GM18867 (cell line): ENCODE data around the gene SP4.

ENCODE experiments used
- ATAC-seq: cut with Tn5 transposase; IDR thresholded peaks from one replicate; pipeline ENCODE4 v1.9.1; 2021; ENCODE audit warnings: mild to moderate bottlenecking, moderate library complexity; ENCODE audit not compliant: unreplicated experiment

The SP4 gene

DNA sequence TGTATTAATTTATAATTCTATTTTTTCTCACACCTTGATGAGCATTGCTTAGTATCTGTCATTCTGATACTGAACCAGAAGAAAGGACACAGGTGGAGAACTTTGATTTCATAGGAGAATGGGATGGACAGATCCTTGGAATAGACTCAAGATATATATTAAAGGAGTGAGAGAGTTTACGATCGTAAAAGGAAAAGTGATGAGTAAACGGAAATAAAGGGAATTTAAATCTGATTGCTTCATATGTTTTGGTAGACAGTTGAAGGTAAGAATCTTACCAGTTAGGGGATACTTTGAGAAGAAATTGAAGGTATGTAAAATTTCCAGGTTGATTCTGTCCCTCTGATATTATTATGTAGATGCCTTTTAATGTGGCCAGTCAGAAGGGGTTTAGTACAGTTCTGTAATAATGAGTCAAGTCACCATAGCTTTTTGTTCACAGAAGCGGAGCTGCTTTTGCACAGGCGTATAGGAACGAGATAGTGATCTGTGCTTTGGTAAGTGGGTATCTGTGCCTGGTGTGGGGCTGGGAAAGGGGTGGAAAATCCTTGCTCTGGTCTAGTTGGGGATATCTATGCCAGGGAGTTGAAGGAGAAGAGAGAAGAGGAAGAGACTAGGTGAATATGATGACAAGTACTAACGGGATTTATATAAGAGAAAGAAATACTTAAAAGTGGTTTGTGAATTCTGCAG lies 15.4 kb downstream of the SP4 start:
- ATAC-seq, result no peak

DNA sequence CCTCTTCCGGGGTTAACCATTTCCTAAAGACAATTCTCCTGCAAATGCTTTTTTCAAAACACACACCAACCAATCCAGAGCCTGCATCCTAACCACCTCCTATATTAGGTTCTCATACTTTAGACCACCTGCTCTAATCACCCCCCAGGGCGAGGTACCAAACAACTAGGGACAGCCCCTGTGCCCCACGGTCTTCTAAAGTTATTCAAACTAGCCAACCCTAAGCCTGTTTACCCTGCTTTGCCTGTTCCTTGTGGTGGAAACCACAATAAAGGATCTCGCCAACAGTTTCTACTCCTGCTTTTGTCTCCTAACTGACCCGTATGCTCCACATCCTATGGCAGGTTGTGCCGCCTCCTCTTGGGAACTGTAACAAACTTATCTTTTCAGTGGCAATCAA lies 21.1 kb downstream of the SP4 start:
- no peak for ATAC-seq

DNA sequence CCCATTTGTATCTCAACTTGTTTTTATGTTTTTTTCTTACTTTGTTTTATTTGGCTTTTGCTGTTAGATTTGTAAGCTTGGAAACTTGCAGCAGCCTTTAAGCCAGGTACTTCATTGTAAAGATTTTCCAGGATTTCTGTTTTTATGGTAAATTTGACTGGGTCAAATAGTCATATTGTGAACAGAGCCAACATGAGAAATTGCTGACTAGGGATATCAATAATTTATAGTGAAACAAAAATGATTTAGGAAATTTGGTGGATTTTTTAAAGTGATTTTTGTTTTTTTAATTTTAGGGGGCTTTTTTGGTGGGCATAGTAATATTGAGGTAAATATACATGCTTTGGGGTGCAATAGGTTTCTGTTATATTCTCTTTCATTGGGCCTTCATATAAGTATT lies 22.2 kb downstream of the SP4 start:
- no peak for ATAC-seq

DNA sequence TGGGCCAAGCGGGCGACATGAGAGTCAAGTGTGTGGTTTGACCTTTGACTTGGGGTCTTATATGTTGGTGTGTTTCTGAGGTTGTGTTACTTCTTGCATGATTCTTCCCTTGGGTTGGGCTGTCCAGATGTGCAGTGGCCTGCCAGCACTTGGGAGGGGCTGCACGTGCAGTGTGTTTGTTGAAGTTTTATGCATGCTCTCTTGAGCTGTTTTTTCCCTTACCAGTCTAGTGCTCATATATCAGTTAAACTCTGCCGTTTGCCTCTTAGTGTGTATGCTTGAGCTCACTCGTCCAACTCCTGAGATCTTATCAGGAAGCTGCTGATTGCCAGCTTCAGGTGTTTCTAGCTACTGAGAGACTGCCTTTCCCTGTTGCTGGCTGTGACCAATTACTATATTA lies 23.1 kb downstream of the SP4 start:
- no peak for ATAC-seq

DNA sequence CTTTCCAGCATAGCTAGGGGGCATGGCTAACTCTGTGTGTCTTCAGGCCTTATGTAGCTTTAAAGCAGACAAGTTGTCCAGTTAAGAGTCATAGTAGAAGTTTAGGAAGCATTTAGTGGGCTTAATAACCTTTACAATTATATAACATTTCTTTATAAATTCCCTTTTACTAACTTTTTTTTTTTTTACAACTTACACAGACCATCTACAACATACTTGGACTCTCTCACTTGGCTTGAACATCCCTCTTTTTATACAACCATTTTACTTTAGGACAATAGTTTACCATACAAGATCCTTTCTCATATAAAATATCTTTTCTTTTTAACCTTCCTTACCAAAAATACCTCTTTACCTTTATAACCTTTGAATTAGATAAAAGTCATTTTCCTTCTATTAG lies 26.3 kb downstream of the SP4 start:
- ATAC-seq, result no peak

DNA sequence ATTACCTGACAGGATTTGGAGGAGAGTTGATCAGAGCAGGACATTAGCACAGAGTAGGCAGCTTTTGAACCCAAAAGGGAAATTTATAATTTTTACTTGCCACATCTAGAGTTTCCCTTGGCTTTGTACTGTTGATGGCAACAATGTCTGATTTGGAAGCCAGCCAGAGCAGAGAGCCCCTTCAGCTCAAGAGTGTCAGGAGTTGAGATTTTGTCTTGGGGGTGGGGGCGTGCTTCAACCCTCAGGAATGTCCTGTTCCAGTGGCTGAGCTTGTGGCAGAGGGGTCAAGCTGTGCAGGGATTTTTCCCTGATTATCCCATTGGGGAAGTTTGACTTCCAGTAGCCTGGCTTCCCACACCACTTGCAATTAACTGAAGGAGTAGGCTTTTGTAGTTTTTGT lies 27.0 kb downstream of the SP4 start:
- no peak for ATAC-seq

DNA sequence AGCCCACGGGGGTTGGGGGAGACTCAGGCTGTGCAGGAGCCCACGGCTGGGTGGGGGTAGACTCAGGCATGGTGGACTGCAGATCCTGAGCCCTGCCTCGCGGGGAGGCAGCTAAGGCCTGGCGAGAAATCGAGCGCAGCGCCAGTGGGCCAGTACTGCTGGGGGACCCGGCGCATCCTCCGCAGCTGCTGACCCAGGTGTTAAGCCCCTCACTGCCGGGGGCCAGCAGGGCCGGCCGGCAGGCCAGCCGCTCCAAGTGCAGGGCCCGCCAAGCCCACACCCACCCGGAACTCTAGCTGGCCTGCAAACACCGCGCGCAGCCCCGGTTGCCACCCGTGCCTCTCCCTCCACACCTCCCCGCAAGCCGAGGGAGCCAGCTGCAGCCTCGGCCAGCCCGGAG lies 33.4 kb downstream of the SP4 start:
- no peak for ATAC-seq

DNA sequence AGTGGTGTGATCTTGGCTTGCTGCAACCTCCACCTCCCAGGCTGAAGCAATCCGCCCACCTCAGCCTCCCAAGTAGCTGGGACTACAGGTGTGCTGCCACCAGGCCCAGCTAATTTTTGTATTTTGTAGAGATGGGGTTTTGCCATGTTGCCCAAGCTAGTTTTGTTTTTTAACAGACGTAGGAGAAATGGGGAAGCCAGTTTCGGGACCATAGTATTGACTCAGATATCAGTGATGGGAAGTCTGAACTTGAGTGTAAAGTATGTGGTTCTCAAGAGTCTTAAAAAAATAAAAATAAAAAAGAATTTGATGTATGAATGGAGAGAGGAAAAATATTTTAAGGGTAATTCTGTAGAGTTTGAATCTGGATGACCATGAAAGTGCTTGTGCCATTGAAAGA lies 34.2 kb downstream of the SP4 start:
- ATAC-seq, result no peak

DNA sequence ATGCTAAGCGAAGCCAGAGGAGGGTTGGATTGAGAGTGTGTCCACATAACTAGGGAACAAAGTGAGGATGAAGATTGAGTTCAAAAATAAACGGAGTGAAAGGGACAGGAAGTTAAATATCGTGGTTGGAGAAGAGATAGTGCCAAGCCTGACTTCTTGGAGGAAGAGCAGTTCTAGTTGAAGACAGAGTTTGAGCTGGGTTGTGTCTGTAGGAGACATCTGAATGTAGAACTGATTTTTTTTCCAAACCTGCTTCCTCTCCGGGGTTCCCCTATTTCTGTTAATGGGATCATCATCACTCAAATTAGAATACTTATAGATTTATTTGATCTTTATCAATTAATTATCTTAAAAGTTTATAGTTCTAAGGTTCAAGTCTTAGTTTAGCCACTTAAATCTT lies 35.6 kb downstream of the SP4 start:
- no peak for ATAC-seq

DNA sequence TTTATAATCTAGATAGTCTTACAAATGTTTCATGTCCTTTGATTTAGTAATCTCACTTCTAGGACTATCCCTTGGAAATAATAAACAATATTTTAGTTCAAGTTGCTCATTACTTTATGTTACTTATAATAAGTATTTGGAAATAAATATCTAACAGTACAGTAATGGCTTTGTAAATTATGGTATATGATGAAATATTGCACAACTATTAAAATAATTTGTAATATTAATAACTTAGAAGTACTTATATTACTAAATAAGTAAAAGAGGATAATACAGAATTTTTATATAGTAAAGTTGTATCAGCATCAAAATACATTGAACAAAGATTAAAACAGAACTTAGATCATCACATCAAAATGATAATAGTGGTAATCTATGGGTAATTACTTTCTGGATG lies 41.1 kb downstream of the SP4 start:
- ATAC-seq, result no peak

DNA sequence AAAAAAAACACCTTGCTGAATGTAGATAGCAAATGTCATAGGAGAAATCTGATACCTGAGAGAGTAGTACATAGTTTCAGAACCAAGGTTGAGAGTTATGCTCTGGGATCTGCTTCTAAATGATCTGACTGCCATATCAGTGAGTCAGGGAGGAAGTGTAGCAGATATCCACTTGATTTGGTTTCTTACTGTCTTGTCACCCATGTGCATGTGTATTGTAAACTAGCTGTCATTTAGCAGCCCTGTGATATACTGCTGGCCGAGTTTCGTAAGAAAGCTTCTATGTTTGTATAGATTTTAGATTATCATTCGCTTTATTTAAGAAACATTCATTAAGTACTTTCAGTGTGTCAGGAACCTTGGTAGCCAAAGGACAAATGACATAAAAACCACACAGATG lies 42.0 kb downstream of the SP4 start:
- no peak for ATAC-seq

DNA sequence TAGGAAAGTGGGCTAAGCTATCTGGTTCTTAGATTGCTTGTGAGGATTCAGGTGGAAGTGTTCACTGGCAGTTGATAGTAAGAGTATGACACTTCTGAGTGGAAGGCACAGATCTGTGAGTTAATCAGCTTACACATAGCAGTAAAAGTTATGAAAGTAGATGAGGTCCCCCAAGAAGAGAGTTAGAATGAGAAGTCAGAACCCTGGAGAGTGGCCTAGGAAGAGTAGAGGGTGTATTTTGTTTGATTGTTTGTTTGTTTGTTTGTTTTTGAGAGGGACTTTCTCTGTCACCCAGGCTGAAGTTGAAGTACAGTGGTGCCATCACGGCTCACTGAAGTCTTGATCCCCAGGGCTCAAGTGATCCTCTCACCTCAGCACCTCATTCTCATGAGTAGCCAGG lies 44.1 kb downstream of the SP4 start:
- ATAC-seq, result no peak

DNA sequence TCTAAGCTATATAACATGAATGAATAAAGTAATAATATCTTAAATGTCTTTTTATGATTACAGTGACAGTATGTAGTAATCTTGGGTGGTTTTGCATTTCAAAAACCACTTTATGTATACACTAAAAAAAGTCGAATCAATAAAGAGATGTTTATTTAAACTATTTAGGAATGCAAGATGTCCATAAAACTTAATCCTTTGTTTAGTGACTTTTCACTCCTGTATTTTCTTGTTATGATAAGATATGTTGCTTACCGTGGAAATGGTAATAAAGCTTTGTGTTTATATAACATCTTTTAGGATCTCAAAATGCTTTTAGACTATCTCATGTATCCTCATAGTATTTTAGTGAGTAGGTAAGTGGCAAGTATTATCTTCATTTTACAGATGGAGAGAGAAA lies 48.5 kb downstream of the SP4 start:
- ATAC-seq, result no peak

DNA sequence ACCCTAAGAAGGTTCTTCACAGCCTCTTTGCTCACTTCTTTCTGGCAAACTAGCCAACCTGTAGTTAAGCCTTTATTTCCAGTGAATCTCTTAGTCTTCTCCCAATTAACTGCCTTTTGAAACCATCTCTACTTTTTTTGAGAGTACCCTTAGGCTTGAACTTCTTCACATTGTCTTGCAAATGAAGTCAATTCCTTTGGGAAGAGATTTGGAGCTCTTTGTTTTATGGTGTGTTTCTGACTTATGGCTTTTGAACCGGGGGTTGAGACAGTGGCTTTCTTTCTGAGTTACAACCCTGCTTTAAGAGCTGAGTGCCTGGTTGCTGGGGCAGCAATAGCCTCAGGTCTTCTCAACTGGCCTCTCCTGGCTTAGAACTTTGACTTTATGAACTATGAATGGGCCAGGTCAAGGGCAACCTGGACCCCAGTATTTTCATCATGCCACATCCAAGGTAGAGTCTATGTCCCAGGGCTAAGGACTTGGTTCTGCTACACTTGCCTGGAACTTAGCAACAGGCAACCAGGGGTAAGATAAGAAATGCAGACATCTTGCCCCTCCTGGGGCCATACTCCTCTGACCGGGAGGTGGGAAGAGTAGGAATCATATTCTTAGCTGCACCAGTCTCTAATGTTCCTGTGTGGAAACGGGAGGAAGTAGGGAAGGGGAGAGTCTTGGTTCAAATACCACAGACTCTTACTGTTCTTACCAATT lies 53.0 kb downstream of the SP4 start:
- no peak for ATAC-seq

DNA sequence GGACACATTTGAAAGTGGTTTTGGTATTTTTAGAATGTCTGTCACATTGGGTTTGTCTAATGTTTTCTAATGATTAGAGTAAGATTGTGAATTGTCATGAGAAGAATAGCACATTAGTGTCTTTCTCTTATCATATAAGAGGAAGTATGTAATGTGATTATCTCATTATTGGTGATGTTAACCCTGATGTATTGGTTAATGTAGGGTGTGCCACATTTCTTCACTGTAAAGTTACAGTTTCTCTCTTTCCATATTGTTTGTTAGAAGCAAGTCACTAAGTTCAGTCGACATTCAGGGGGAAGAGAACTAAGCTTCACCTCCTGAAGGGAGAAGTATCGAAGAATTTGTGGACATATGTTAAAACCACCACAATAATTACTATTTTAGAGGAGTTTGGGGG lies 58.6 kb downstream of the SP4 start:
- ATAC-seq, result no peak

DNA sequence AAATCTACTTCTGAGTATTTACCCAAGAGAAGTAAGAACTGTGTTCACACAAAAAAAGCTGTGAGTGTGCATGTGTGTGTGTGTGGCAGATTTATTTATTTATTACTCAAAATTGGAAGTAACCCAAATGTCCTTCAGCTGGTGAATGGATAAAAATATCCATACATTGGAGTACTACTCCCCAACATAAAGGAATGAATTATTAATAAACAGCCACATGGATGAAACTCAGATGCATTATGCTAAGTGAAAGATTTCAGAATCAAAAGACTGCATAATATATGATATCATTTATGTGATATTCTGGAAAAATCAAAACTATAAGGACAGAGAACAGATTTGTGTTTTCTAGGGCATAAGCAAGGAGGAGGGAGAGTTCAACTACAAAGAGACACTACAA lies 67.8 kb downstream of the SP4 start:
- no peak for ATAC-seq

DNA sequence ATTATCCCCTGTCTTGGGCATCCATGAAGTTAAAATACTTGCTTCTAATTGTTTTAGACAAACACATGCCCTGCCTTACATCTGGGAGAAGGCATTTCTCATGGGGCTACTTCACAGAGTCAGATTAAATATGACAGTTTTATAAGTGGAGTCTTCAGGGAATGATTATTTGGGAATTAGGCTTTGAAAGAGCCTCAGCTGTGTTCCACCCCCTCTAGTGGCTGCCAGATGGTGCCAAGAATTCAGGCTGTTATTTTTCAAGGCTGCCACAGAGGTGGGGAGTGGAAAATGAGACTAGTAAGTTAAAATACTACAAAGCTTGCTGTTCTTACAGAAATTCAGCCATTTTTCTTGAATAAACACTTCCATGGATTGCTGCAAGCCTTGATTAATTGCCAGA lies 69.2 kb downstream of the SP4 start:
- no peak for ATAC-seq

DNA sequence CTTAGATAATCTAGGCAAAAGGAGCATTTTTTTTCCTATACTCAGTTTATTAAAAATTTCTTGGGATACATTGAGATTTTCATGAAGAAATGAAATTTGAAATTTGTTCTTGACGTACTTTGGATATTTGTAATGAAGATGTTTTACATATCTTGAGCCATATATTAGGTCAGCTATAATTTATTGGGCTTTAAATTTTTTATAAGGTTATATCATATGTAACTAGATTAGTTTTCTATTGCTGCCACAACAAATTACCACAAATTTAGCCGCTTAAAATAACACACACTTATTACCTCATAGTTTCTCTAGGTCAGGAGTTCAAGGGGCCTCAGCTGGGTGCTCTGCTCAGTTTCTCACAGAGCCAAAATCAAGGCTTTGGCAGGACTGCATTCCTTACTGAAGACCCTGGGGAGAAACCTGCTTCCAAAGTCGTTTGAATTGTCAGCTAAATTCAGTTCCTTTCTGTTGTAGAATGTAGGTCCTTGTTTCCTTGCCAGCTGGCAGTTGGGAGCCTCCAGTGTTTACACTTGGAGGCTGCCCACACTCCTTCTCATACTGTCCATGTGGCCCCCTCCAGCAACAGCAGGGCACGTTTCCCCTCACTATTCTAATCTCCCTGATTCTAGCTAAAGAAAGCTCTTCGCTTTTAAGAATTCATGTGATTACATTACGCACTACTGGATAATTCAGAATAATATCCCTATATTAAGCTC lies 72.4 kb downstream of the SP4 start:
- ATAC-seq, result no peak

DNA sequence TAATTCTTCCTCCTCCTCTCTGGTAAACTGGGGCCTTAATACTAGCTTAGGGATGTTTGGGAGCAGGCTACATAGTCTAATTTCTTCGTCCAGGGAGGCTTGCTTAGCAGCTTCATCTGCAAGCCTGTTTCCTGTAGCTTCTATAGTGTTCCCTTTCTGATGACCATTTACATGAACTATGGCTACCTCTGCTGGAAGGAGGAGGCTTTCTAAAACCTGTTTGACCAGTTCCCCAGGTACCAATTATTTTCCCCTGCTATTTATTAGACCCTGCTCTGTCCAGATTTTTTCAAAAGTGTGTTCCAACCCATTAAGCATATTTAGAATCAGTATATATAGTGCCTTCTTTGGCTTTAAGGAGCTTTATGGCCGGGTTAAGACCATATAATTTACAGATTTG lies 76.1 kb downstream of the SP4 start:
- no peak for ATAC-seq

DNA sequence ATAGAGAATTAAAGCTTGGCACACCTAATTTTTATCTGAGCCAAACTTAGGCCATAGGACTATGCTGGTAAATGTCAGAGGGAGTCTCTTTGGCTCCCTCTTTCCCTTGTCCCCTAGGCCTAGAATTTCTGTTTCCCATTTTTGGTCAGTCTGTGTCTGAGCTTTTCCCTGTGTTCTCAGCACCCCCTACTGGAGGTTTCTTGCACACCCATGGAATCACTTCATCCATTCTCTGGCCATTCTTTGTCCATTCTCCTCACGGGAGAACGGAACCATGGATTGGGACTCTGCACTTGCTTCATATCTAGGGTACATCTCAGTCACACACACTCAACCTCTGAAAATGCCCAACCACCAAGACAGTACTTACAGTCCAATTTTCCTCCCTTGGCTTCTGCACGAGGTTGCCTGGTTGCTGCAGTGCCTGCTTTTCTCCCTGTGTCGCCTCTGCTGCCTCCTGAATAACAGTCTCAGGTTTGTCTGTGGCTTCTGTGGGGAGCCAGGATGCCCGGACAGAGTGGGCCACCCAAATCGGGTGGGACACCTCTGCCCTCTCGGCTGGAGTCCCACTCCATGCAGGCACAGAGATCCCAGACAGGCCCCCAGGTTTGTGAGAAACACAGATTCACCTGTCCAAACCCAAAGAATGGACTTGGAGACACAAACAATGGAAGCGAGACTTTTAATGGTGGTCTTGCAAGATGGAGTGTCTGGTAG lies 79.9 kb downstream of the SP4 start:
- no peak for ATAC-seq

DNA sequence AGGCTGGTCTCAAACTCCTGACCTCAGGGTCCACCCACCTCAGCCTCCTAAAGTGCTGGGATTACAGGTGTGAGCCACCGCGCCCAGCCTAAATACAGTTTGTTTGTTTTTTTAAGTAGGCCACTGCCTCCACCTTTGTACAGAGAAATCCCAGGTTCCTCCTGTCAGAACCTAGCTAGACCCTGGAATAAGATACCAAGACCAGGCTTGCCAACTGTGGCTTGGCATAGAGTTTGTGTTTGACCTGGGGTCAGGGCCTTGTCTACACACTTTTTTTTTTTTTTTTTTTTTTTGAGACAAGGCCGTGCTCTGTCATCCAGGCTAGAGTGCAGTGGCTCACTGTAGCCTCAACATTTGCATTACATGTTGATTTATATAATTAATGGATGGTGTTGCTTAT lies 80.7 kb downstream of the SP4 start:
- ATAC-seq, result no peak

DNA sequence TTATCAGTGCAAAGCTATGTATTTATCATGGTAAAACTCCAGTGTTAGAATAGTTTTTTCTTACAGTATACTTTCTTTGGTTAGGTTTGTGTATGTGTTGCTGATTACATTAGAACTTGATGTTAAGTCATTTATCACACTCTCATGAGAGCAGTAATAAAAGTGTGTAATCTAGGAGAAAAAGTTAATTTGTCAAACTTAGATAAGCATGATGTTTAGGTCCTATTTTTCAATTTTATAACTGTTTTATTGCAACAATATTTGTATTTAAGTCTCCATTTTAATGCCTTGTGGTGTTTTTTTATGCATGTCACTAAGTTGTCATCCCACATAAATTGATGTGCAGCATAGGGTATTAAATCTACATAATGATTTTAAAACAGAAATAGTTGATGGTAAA lies 86.2 kb downstream of the SP4 start:
- no peak for ATAC-seq
